Peyer's patch (tissue), 4 donors: Measurements from ENCODE around the gene PCMT1. TPM values are rescaled to one million over a fixed set of nuclear protein-coding genes. Genes with fewer than 3 reads are reported as not detected.
A peak's percentile ranks its signal among the peaks of the same experiment; 100 is the strongest.

Experiments used
- DNase-seq, 3 donors: peaks; one replicate each; pipeline ENCODE4 v3.0.0-alpha.2; 2017 to 2019
- H3K27ac ChIP-seq, 4 donors: fragments of 200-600 bp; sonication (generic); one replicate each; pipeline ENCODE4 v1.5.1; 2016 to 2019
- H3K27me3 ChIP-seq, 2 donors: fragments of 200-600 bp; sonication (generic); one replicate each; pipeline ENCODE4 v1.5.1; 2019
- H3K36me3 ChIP-seq, 3 donors: fragments of 200-600 bp; sonication (generic); one replicate each; pipeline ENCODE4 v1.5.1; 2016 to 2019
- H3K4me1 ChIP-seq, 4 donors: fragments of 200-600 bp; sonication (generic); one replicate each; pipeline ENCODE4 v1.5.1; 2016 to 2019
- H3K4me3 ChIP-seq, 4 donors: fragments of 200-600 bp; sonication (generic); 1 replicate in 3 of 4; 2 replicates in 1 of 4; pipeline ENCODE4 v1.5.1; 2016 to 2019; ENCODE audit warnings: mild to moderate bottlenecking in 1 of 4
- H3K9me3 ChIP-seq, 4 donors: fragments of 200-600 bp; sonication (generic); one replicate each; pipeline ENCODE4 v1.5.1; 2016 to 2019; ENCODE audit warnings: mild to moderate bottlenecking in 1 of 4
- POLR2A ChIP-seq, 2 donors: fragments of 450-650 bp; IDR thresholded peaks; one replicate each; pipeline ENCODE4 v1.5.1; 2017; ENCODE audit warnings: antibody characterized with exemption in 2 of 2, mild to moderate bottlenecking in 2 of 2, moderate library complexity in 2 of 2
- total RNA-seq, 4 donors: library from RNA; depleted of rRNA; stranded (reverse); fragments of >200 nt; gene quantifications; one replicate each; pipeline ENCODE4 v1.1.0, GENCODE V29; 2016
- TF ChIP-seq, protein P1 (sequence below), 6 experiments: fragments of 450-650 bp in 4 of 6; fragments of 200-600 bp in 2 of 6; sonication (generic) in 1 of 6; IDR thresholded peaks; one replicate each; pipeline ENCODE4 v1.5.1; 2017 to 2019; ENCODE audit warnings: antibody characterized with exemption in 6 of 6, mild to moderate bottlenecking in 3 of 6, moderate library complexity in 1 of 6

The PCMT1 gene
- 10 to 100 TPM; 39.4 to 52.0 (median 44.9) TPM for total RNA-seq

DNA sequence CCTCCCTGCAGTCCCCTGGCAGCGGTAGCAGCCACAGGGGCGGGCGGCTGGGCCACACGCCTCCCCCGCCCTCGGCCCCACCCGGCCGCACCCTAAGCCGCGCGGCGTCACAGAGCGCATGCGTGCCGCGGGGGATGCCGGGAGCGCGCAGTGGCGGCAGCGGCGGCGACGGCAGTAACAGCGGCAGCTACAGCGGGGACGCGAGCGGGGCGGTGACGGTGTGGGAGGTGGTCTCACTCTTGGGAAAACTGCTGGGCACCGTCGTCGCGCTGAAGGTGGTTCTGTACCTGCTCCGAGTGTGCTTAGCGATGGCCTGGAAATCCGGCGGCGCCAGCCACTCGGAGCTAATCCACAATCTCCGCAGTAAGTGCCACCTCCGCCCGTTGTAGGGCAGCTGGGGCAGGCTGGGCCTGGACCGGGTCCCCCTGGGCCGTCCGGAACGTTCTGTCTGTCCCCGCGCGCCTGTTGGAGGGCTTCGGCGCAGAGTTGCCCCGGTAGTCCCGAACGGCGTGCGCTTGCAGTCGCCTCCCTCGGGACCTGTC, at the start of gene PCMT1:
PCMT1 (plus strand) TSS at position 148 of the 542 bp plus-strand sequence; CDS start at position 309, 161 bp downstream.
- TF ChIP-seq, protein P1, sequence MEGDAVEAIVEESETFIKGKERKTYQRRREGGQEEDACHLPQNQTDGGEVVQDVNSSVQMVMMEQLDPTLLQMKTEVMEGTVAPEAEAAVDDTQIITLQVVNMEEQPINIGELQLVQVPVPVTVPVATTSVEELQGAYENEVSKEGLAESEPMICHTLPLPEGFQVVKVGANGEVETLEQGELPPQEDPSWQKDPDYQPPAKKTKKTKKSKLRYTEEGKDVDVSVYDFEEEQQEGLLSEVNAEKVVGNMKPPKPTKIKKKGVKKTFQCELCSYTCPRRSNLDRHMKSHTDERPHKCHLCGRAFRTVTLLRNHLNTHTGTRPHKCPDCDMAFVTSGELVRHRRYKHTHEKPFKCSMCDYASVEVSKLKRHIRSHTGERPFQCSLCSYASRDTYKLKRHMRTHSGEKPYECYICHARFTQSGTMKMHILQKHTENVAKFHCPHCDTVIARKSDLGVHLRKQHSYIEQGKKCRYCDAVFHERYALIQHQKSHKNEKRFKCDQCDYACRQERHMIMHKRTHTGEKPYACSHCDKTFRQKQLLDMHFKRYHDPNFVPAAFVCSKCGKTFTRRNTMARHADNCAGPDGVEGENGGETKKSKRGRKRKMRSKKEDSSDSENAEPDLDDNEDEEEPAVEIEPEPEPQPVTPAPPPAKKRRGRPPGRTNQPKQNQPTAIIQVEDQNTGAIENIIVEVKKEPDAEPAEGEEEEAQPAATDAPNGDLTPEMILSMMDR (IDR thresholded peaks at IDR 0.05): peak in 1 of 6 experiments; percentile 9
- peak; percentile 81 to 89 for TF ChIP-seq POLR2A (IDR thresholded peaks at IDR 0.05)
- Histone ChIP-seq H3K9me3 (no peaks in the 10 kb centered on the region), H3K4me3 (peak within 1 kb of the TSS; percentile 68 to 92 (median 76)), H3K4me1 (peaks cover 0 to 30% (median 6%) of the 10 kb centered on the region in 4 donors), H3K27me3 (no peaks in the 10 kb centered on the region), H3K27ac (peak within 1 kb of the TSS; percentile 90 to 96 (median 93)), H3K36me3 (no peaks in the 10 kb centered on the region)
- peak; percentile 85 to 95 (median 93) for DNase-seq

DNA sequence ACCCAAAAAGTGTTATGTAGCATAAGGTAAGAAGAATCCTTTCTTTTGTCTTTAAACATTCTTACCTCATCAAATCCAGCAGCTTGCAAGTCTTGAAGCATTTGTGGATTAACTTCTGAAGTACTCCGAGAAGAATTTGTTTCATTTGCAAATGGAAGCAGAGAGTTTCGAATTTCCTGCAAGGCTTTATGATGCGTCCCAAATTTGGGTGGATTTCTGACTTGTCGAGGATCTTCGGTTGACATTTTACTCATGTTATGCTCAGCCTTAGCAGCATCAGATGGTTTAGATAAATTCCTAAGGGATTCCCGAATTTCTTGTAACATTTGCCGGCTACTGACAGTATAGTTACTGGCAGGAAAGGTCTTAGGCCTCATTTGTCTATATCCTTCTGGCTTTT, 47.8 kb upstream of the PCMT1 start:
- H3K9me3 ChIP-seq: no peaks in the 10 kb centered on the region
- peaks cover 0 to 6% (median 0%) of the 10 kb centered on the region in 4 donors for H3K4me1 ChIP-seq
- H3K27ac ChIP-seq: no peak overlapping the region
- TF ChIP-seq, protein P1 (IDR thresholded peaks at IDR 0.05): no peak
- no peak for TF ChIP-seq POLR2A (IDR thresholded peaks at IDR 0.05)
- peaks cover 0 to 9% (median 0%) of the 10 kb centered on the region in 3 donors for H3K36me3 ChIP-seq
- no peaks in the 10 kb centered on the region for H3K27me3 ChIP-seq
- DNase-seq: no peak
- no peak overlapping the region for H3K4me3 ChIP-seq

DNA sequence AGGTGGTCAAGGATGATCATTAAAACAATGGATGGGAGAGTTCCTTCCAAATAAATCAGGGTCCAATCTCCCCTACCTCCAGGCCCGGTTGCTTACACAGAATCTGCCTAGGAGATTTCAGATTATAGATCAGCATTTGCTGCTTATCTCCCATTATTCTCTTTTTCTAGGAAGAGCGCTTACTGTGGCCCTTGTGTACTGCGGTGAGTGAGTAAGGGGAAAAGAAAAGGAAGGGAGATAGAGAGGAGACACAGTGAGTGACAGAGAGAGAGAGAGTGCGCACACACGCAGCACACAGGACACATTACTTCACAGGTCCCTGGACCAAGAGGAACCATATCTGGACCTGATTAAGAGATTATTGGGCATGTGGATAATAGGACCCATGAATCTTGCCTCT, 37.8 kb upstream of the PCMT1 start:
- DNase-seq: no peak
- no peak overlapping the region for H3K4me3 ChIP-seq
- H3K27ac ChIP-seq: no peak overlapping the region
- H3K4me1 ChIP-seq: peaks cover 0 to 19% (median 4%) of the 10 kb centered on the region in 4 donors
- no peaks in the 10 kb centered on the region for H3K27me3 ChIP-seq
- H3K36me3 ChIP-seq: no peaks in the 10 kb centered on the region
- no peak for TF ChIP-seq POLR2A (IDR thresholded peaks at IDR 0.05)
- TF ChIP-seq, protein P1 (IDR thresholded peaks at IDR 0.05): no peak
- no peaks in the 10 kb centered on the region for H3K9me3 ChIP-seq

DNA sequence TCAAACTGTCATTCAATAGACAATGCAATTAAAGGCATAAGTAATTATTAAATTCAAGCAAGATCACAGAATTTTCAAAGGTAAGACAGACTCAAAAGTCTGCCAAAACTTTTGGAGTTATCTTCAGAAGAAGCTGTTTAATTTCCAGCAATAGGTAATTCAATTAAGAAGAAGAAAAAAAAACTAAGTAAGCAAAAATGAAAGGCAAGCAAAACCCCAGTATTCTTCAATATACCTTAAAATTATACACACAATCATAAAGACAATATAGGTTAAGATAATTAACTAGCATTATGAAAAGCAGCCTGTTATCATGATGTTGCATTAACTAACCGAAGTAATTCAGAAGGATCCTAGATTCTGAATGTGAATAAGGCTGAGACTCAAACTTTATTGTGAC, 35.1 kb upstream of the PCMT1 start:
- H3K9me3 ChIP-seq: no peaks in the 10 kb centered on the region
- no peaks in the 10 kb centered on the region for H3K27me3 ChIP-seq
- no peak overlapping the region for H3K27ac ChIP-seq
- TF ChIP-seq POLR2A (IDR thresholded peaks at IDR 0.05): no peak
- TF ChIP-seq, protein P1 (IDR thresholded peaks at IDR 0.05): no peak
- no peak overlapping the region for H3K4me3 ChIP-seq
- H3K36me3 ChIP-seq: no peaks in the 10 kb centered on the region
- no peak for DNase-seq
- peaks cover 0 to 23% (median 4%) of the 10 kb centered on the region in 4 donors for H3K4me1 ChIP-seq

DNA sequence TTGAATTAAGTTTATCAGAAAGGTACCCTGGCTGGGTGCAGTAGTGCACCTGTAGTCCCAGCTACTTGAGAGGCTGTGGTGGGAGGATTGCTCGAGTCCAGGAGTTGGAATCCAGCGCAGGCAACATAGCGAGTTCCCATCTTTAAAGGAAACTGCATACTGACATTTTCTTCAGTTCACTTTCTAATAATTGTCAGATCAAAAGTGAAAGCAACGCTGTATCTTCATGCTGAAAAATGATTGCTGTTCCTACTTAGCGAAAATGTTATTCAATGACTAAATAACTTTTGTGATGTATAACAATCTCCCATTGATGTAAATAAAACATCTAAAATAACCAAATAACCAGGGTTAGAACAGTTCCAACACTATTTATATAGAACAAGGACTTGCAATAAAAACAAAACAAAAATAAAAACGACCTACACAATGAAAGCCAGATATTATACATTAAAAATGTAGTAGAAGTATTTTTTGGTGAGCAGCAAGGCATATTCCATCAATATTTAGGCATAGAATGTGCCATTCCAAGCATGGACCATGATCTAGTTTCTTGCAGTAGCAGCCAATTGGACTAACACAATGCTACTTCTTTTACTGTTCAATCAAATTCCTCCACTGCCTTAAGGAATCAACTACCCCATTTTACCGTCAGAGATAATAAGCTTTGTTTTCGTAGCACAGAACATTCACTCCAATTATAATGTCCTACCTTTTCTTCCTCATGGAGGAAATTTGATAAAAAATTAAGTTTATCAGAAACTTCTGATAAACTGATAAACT, 33.2 kb upstream of the PCMT1 start:
- Histone ChIP-seq H3K4me1 (peaks cover 0 to 19% (median 4%) of the 10 kb centered on the region in 4 donors), H3K36me3 (no peaks in the 10 kb centered on the region), H3K27me3 (no peaks in the 10 kb centered on the region), H3K4me3 (peak overlapping the region in 3 of 4 donors; percentile 73 to 90 (median 81)), H3K27ac (peak overlapping the region in 2 of 4 donors; percentile 94), H3K9me3 (no peaks in the 10 kb centered on the region)
- no peak for DNase-seq
- TF ChIP-seq, protein P1 (IDR thresholded peaks at IDR 0.05): no peak
- TF ChIP-seq POLR2A (IDR thresholded peaks at IDR 0.05): no peak
